Measurements from ENCODE around the gene ICAM3. TPM values are rescaled to one million over a fixed set of nuclear protein-coding genes. Genes with fewer than 3 reads are reported as not detected.
"Not testable (repeated sequence)": the region's sequence is repeated elsewhere in the genome, so short reads cannot be mapped to it uniquely, and the experiment has no call there.

ICAM3 gene
- total and polyA plus RNA-seq, 4 donors, result 8.1 to 56.1 (median 18.8) TPM

DNA sequence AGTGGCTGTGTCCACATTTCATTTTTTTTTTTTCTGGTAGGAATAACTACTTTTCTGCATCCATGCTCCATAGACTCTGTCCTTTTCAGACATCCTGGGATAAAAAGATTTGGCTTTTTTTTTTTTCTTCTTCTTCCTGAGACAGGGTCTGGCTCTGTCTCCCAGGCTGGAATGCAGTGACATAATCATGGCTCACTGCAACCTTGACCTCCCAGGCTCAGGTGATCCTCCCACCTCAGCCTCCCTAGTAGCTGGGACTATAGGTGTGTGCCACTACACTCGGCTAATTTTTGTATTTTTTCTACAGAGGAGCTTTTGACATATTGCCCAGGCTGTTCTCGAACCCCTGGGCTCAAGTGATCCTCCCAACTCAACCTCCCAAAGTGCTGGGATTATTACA lies 4.1 kb upstream of the ICAM3 start:
- TF ChIP-seq, protein P1, sequence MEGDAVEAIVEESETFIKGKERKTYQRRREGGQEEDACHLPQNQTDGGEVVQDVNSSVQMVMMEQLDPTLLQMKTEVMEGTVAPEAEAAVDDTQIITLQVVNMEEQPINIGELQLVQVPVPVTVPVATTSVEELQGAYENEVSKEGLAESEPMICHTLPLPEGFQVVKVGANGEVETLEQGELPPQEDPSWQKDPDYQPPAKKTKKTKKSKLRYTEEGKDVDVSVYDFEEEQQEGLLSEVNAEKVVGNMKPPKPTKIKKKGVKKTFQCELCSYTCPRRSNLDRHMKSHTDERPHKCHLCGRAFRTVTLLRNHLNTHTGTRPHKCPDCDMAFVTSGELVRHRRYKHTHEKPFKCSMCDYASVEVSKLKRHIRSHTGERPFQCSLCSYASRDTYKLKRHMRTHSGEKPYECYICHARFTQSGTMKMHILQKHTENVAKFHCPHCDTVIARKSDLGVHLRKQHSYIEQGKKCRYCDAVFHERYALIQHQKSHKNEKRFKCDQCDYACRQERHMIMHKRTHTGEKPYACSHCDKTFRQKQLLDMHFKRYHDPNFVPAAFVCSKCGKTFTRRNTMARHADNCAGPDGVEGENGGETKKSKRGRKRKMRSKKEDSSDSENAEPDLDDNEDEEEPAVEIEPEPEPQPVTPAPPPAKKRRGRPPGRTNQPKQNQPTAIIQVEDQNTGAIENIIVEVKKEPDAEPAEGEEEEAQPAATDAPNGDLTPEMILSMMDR (IDR thresholded peaks at IDR 0.05; ENCODE audit: control extremely low read depth, extremely low read depth), result no peak
- Histone ChIP-seq H3K4me3 (no peak overlapping the region), H3K36me3 (ENCODE audit: control insufficient read depth in 4 of 4, insufficient read depth in 4 of 4, low read length in 4 of 4) (no peaks in the 10 kb centered on the region), H3K27me3 (ENCODE audit: control insufficient read depth in 3 of 3, insufficient read depth in 3 of 3, low read length in 2 of 3) (no peaks in the 10 kb centered on the region), H3K27ac (ENCODE audit: low read depth in 1 of 2, low read length in 1 of 2) (no peak overlapping the region), H3K9ac (ENCODE audit: insufficient read depth in 1 of 2, low read length in 2 of 2) (no peak overlapping the region), H3K4me1 (ENCODE audit: control insufficient read depth in 5 of 5, insufficient read depth in 5 of 5, low read length in 5 of 5) (no peaks in the 10 kb centered on the region), H3K9me3 (ENCODE audit: control insufficient read depth in 4 of 4, insufficient read depth in 3 of 4, low read length in 3 of 4) (no peaks in the 10 kb centered on the region)
- DNase-seq (no peak), ATAC-seq (ENCODE audit: insufficient read depth, low FRiP score) (no peak)
- WGBS, 2 donors, result 81 to 92% methylated on average over 2 of the region's 2 CpGs

DNA sequence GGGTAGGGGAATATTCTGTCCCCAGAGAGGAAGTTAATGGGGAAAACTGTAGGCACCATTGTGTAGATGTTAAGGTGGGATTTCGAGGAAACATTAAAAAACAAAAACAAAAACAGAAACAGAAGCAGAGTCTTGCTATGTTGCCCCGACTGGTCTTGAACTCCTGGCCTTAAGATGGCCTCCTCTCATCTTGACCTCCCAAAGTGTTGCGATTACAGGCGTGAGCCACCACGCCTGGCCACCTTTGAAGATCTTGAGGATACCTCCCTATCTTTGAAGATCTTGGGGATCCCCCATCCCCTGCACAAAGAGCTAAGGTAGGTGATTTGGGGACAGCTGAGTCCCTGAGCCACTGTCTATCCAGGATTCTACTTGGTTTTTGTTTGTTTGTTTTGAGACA lies 553 bp upstream of the ICAM3 start:
- H3K27ac ChIP-seq (ENCODE audit: low read depth in 1 of 2, low read length in 1 of 2), result no peak overlapping the region
- peaks cover 0 to 4% (median 0%) of the 10 kb centered on the region in 5 donors for H3K4me1 ChIP-seq (ENCODE audit: control insufficient read depth in 5 of 5, insufficient read depth in 5 of 5, low read length in 5 of 5)
- no peaks in the 10 kb centered on the region for H3K36me3 ChIP-seq (ENCODE audit: control insufficient read depth in 4 of 4, insufficient read depth in 4 of 4, low read length in 4 of 4)
- TF ChIP-seq, protein P1 (IDR thresholded peaks at IDR 0.05; ENCODE audit: control extremely low read depth, extremely low read depth), result no peak
- H3K9ac ChIP-seq (ENCODE audit: insufficient read depth in 1 of 2, low read length in 2 of 2), result no peak overlapping the region
- WGBS, 2 donors, result 81 to 89% methylated on average over 5 of the region's 5 CpGs
- no peak for ATAC-seq (ENCODE audit: insufficient read depth, low FRiP score)
- no peak for DNase-seq
- no peaks in the 10 kb centered on the region for H3K27me3 ChIP-seq (ENCODE audit: control insufficient read depth in 3 of 3, insufficient read depth in 3 of 3, low read length in 2 of 3)
- H3K4me3 ChIP-seq, result no peak overlapping the region
- no peaks in the 10 kb centered on the region for H3K9me3 ChIP-seq (ENCODE audit: control insufficient read depth in 4 of 4, insufficient read depth in 3 of 4, low read length in 3 of 4)

DNA sequence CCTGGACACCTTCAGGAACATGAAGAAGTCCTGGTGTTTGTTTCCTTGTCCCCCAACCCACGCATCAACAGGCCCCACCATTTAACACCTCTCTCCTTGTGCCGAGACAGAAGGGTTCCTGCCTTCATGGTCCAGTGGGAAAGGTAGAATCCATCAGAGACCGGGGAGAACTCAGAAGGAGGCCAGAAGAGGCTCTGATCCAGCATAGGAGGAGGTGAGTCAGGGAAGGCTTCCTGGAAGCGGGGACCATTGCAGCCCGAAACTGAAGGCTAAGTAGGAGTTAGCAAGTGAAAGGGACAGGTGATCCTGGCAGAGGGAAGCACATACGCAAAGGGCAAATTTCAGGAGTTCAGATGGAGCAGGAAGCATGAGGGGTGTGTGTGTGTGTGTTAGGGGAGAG lies 484 bp downstream of the ICAM3 start:
- ATAC-seq (ENCODE audit: insufficient read depth, low FRiP score), result no peak
- Histone ChIP-seq H3K4me1 (ENCODE audit: control insufficient read depth in 5 of 5, insufficient read depth in 5 of 5, low read length in 5 of 5) (peaks cover 0 to 12% (median 2%) of the 10 kb centered on the region in 5 donors), H3K36me3 (ENCODE audit: control insufficient read depth in 4 of 4, insufficient read depth in 4 of 4, low read length in 4 of 4) (no peaks in the 10 kb centered on the region), H3K4me3 (no peak overlapping the region), H3K9ac (ENCODE audit: insufficient read depth in 1 of 2, low read length in 2 of 2) (no peak overlapping the region), H3K27me3 (ENCODE audit: control insufficient read depth in 3 of 3, insufficient read depth in 3 of 3, low read length in 2 of 3) (no peaks in the 10 kb centered on the region), H3K27ac (ENCODE audit: low read depth in 1 of 2, low read length in 1 of 2) (no peak overlapping the region), H3K9me3 (ENCODE audit: control insufficient read depth in 4 of 4, insufficient read depth in 3 of 4, low read length in 3 of 4) (no peaks in the 10 kb centered on the region)
- TF ChIP-seq, protein P1 (IDR thresholded peaks at IDR 0.05; ENCODE audit: control extremely low read depth, extremely low read depth), result no peak
- no peak for DNase-seq
- WGBS, 2 donors, result 63 to 76% methylated on average over 6 of the region's 6 CpGs

DNA sequence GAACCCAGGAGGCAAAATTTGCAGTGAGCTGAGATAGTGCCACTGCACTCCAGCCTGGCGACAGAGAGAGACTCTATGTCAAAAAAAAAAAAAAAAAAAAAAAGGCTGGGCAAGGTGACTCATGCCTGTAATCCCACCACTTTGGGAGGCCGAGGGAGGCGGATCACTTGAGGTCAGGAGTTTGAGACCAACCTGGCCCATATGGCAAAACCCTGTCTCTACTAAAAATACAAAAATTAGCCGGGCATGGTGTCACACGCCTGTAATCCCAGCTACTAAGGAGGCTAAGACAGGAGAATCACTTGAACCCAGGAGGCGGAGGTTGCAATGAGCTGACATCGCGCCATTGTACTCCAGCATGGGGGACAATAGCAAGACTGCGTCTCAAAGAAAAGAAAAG lies 2.7 kb downstream of the ICAM3 start:
- not testable (repeated sequence) for H3K27ac ChIP-seq (ENCODE audit: low read depth in 1 of 2, low read length in 1 of 2); H3K27me3 ChIP-seq (ENCODE audit: control insufficient read depth in 3 of 3, insufficient read depth in 3 of 3, low read length in 2 of 3); H3K4me3 ChIP-seq; DNase-seq; H3K36me3 ChIP-seq (ENCODE audit: control insufficient read depth in 4 of 4, insufficient read depth in 4 of 4, low read length in 4 of 4); H3K9ac ChIP-seq (ENCODE audit: insufficient read depth in 1 of 2, low read length in 2 of 2); H3K9me3 ChIP-seq (ENCODE audit: control insufficient read depth in 4 of 4, insufficient read depth in 3 of 4, low read length in 3 of 4); ATAC-seq (ENCODE audit: insufficient read depth, low FRiP score)
- WGBS, 2 donors, result 97 to 99% methylated on average over 9 of the region's 9 CpGs
- H3K4me1 ChIP-seq (ENCODE audit: control insufficient read depth in 5 of 5, insufficient read depth in 5 of 5, low read length in 5 of 5), result peaks cover 0 to 25% (median 9%) of the 10 kb centered on the region in 5 donors

Data from lung (tissue), 12 donors.